HG02885 (cell line): ENCODE measurements around the gene FGD5.
A peak's percentile ranks its signal among the peaks of the same experiment; 100 is the strongest.
"Not testable (repeated sequence)": the region's sequence is repeated elsewhere in the genome, so short reads cannot be mapped to it uniquely, and the experiment has no call there.

Experiments used
- ATAC-seq: cut with Tn5 transposase; IDR thresholded peaks from one replicate; pipeline ENCODE4 v1.9.1; 2021; ENCODE audit warnings: mild to moderate bottlenecking; ENCODE audit not compliant: unreplicated experiment, poor library complexity

Gene FGD5

GRCh38 chr3:14898929-14899328 is 80.2 kb downstream of the FGD5 start:
- no peak for ATAC-seq

- ATAC-seq, result no peak
Measured at GRCh38 chr3:14899993-14900618, 81.3 kb downstream of the FGD5 start.

GRCh38 chr3:14900881-14901873 is 82.4 kb downstream of the FGD5 start:
- ATAC-seq, result no peak

GRCh38 chr3:14902719-14903118 is 84.0 kb downstream of the FGD5 start:
- no peak for ATAC-seq

- not testable (repeated sequence) for ATAC-seq
Measured at GRCh38 chr3:14903501-14903900, 84.7 kb downstream of the FGD5 start.

- ATAC-seq, result no peak
Measured at GRCh38 chr3:14905055-14905657, 86.4 kb downstream of the FGD5 start.

GRCh38 chr3:14906355-14906971 is 87.7 kb downstream of the FGD5 start:
- no peak for ATAC-seq

GRCh38 chr3:14907043-14907966 is 88.5 kb downstream of the FGD5 start:
- no peak for ATAC-seq

- no peak for ATAC-seq
Measured at GRCh38 chr3:14909250-14909649, 90.5 kb downstream of the FGD5 start.

GRCh38 chr3:14911651-14912050 is 92.9 kb downstream of the FGD5 start:
- no peak for ATAC-seq

- no peak for ATAC-seq
Measured at GRCh38 chr3:14913071-14913925, 94.5 kb downstream of the FGD5 start.

GRCh38 chr3:14913926-14914778 is 95.4 kb downstream of the FGD5 start:
- no peak for ATAC-seq

GRCh38 chr3:14914779-14915117 is 96.0 kb downstream of the FGD5 start:
- no peak for ATAC-seq

- ATAC-seq, result no peak
Measured at GRCh38 chr3:14915636-14916222, 97.0 kb downstream of the FGD5 start.

GRCh38 chr3:14918356-14918860 is 99.6 kb downstream of the FGD5 start:
- no peak for ATAC-seq

- ATAC-seq, result no peak
Measured at GRCh38 chr3:14920536-14920935, 101.8 kb downstream of the FGD5 start.

GRCh38 chr3:14921034-14921616 is 102.4 kb downstream of the FGD5 start:
- ATAC-seq, result peak; percentile 79
